ENCODE data around the gene VKORC1. TPM values are rescaled to one million over a fixed set of nuclear protein-coding genes. Genes with fewer than 3 reads are reported as not detected.

The VKORC1 gene
- total RNA-seq, 1 experiment from 2014 or later: 164 TPM

GRCh38 chr16:31083081-31083480, 11.5 kb downstream of the VKORC1 start:
- DNase-seq (ENCODE audit: low spot score): no peak

GRCh38 chr16:31082368-31083045, 12.1 kb downstream of the VKORC1 start:
- DNase-seq (ENCODE audit: low spot score): no peak

- DNase-seq (ENCODE audit: low spot score): no peak
Measured at GRCh38 chr16:31081428-31082351, 12.9 kb downstream of the VKORC1 start.

- DNase-seq (ENCODE audit: low spot score): no peak
Measured at GRCh38 chr16:31080756-31081419, 13.7 kb downstream of the VKORC1 start.

- DNase-seq (ENCODE audit: low spot score): no peak
Measured at GRCh38 chr16:31080035-31080629, 14.5 kb downstream of the VKORC1 start.

GRCh38 chr16:31079342-31079944, 15.2 kb downstream of the VKORC1 start:
- no peak for DNase-seq (ENCODE audit: low spot score)

- no peak for DNase-seq (ENCODE audit: low spot score)
Measured at GRCh38 chr16:31078597-31079341, 15.8 kb downstream of the VKORC1 start.

GRCh38 chr16:31077592-31078396, 16.8 kb downstream of the VKORC1 start:
- no peak for DNase-seq (ENCODE audit: low spot score)

- DNase-seq (ENCODE audit: low spot score): no peak
Measured at GRCh38 chr16:31077024-31077423, 17.6 kb downstream of the VKORC1 start.

GRCh38 chr16:31076319-31076718, 18.3 kb downstream of the VKORC1 start:
- DNase-seq (ENCODE audit: low spot score): no peak

GRCh38 chr16:31074814-31075183, 19.8 kb downstream of the VKORC1 start:
- DNase-seq (ENCODE audit: low spot score): no peak

GRCh38 chr16:31073970-31074813, 20.4 kb downstream of the VKORC1 start, which contains the start of the genes ZNF646 and ZNF668:
Gene ZNF646 (plus strand): TSS chr16:31074422. CDS start chr16:31076325, 1,903 bp downstream.
Gene ZNF668 (minus strand): TSS chr16:31074240. CDS start chr16:31064459, 9,781 bp downstream.
- DNase-seq (ENCODE audit: low spot score): peak; percentile 99

GRCh38 chr16:31073142-31073969, 21.2 kb downstream of the VKORC1 start:
- DNase-seq (ENCODE audit: low spot score): peak; percentile 85

GRCh38 chr16:31072540-31073141, 22.0 kb downstream of the VKORC1 start:
- no peak for DNase-seq (ENCODE audit: low spot score)

- peak; percentile 70 for DNase-seq (ENCODE audit: low spot score)
Measured at GRCh38 chr16:31071861-31072260, 22.7 kb downstream of the VKORC1 start.

- no peak for DNase-seq (ENCODE audit: low spot score)
Measured at GRCh38 chr16:31067342-31067741, 27.3 kb downstream of the VKORC1 start.

GRCh38 chr16:31064882-31065461, 29.6 kb downstream of the VKORC1 start:
- peak; percentile 97 for DNase-seq (ENCODE audit: low spot score)

Measured in A172 (cell line).